Mesendoderm (in vitro differentiated cells): Measurements from ENCODE around the gene GRB10.

Source experiments
- DNase-seq: peaks from one replicate; pipeline ENCODE4 v3.0.0; 2013
- H2AK5ac ChIP-seq: 2 replicates; pipeline ENCODE4 v1.6.1; 2013; ENCODE audit warnings: low read length, inconsistent platforms
- H2BK120ac ChIP-seq: 2 replicates; pipeline ENCODE4 v1.6.1; 2013; ENCODE audit warnings: low read depth, mild to moderate bottlenecking, low read length, moderate library complexity, mixed read lengths
- H2BK15ac ChIP-seq: replicated peaks from 2 replicates; pipeline ENCODE4 v1.6.1; 2013; ENCODE audit warnings: low read depth, mild to moderate bottlenecking, moderate library complexity
- H2BK5ac ChIP-seq: 2 replicates; pipeline ENCODE4 v1.6.1; 2013; ENCODE audit warnings: low read length, inconsistent platforms
- H3K18ac ChIP-seq: 2 replicates; pipeline ENCODE4 v1.6.1; 2013; ENCODE audit warnings: mild to moderate bottlenecking, low read length, mixed read lengths
- H3K23ac ChIP-seq: one replicate; pipeline ENCODE4 v1.6.1; 2013; ENCODE audit warnings: low read length
- H3K27ac ChIP-seq: 2 replicates; pipeline ENCODE4 v1.5.1; 2013; ENCODE audit warnings: low read depth, mild to moderate bottlenecking, inconsistent platforms, low read length, moderate library complexity
- H3K27me3 ChIP-seq: 2 replicates; pipeline ENCODE4 v1.6.1; 2013; ENCODE audit warnings: low read length, control low read depth, mild to moderate bottlenecking, inconsistent platforms; ENCODE audit not compliant: insufficient read depth, poor library complexity
- H3K36me3 ChIP-seq: 2 replicates; pipeline ENCODE4 v1.6.1; 2013; ENCODE audit warnings: low read length, inconsistent platforms; ENCODE audit not compliant: control insufficient read depth, insufficient read depth
- H3K4ac ChIP-seq: one replicate; pipeline ENCODE4 v1.6.1; 2013; ENCODE audit warnings: low read depth, mild to moderate bottlenecking, low read length, moderate library complexity
- H3K4me1 ChIP-seq: 2 replicates; pipeline ENCODE4 v1.6.1; 2013; ENCODE audit warnings: low read depth, low read length, inconsistent platforms; ENCODE audit not compliant: control insufficient read depth
- H3K4me2 ChIP-seq: 2 replicates; pipeline ENCODE4 v1.6.1; 2013; ENCODE audit warnings: low read length
- H3K4me3 ChIP-seq: 2 replicates; pipeline ENCODE4 v1.5.1; 2013; ENCODE audit warnings: mild to moderate bottlenecking, low read length
- H3K56ac ChIP-seq: one replicate; pipeline ENCODE4 v1.6.1; 2013; ENCODE audit warnings: low read length
- H3K79me1 ChIP-seq: 2 replicates; pipeline ENCODE4 v1.6.1; 2013; ENCODE audit warnings: low read length, inconsistent platforms
- H3K79me2 ChIP-seq: 2 replicates; pipeline ENCODE4 v1.6.1; 2013; ENCODE audit warnings: mild to moderate bottlenecking, low read length; ENCODE audit not compliant: control insufficient read depth, insufficient read depth
- H3K9ac ChIP-seq: 2 replicates; pipeline ENCODE4 v1.6.1; 2013; ENCODE audit warnings: low read length, inconsistent platforms
- H4K5ac ChIP-seq: one replicate; pipeline ENCODE4 v1.6.1; 2013; ENCODE audit warnings: low read length
- H4K8ac ChIP-seq: one replicate; pipeline ENCODE4 v1.6.1; 2013; ENCODE audit warnings: low read depth, mild to moderate bottlenecking, control low read depth, low read length, moderate library complexity
- WGBS: extraction: QIAGEN DNeasy Blood & Tissue Kit; methylation state at CpG from one replicate; pipeline ENCODE4 v1.1.7; 2013; ENCODE audit warnings: low lambda C conversion rate, missing lambda C conversion rate; ENCODE audit not compliant: insufficient coverage; ENCODE audit errors: extremely low coverage; 5-methylcytosine and 5-hydroxymethylcytosine counted together

The GRB10 gene

GRCh38 chr7:50721160-50721559 is 61.5 kb downstream of the GRB10 start:
- no CpG with 5 or more reads among the region's 10 CpGs for WGBS
- no peak overlapping the region for H3K4ac ChIP-seq
- H3K4me2 ChIP-seq, result no peak overlapping the region
- no peaks in the 10 kb centered on the region for H3K27me3 ChIP-seq
- H4K8ac ChIP-seq, result no peak overlapping the region
- no peak overlapping the region for H3K18ac ChIP-seq
- H3K79me1 ChIP-seq, result peaks cover 53% of the 10 kb centered on the region
- H3K56ac ChIP-seq, result no peak overlapping the region
- peaks cover 62% of the 10 kb centered on the region for H3K79me2 ChIP-seq
- no peak overlapping the region for H2BK15ac ChIP-seq
- H3K9ac ChIP-seq, result no peak overlapping the region
- no peak for DNase-seq
- no peak overlapping the region for H2BK5ac ChIP-seq
- no peak overlapping the region for H3K27ac ChIP-seq
- H3K4me3 ChIP-seq, result no peak overlapping the region
- H3K4me1 ChIP-seq, result no peaks in the 10 kb centered on the region
- no peak overlapping the region for H2BK120ac ChIP-seq
- H3K36me3 ChIP-seq, result peaks cover 1% of the 10 kb centered on the region
- H4K5ac ChIP-seq, result no peak overlapping the region
- no peak overlapping the region for H2AK5ac ChIP-seq
- H3K23ac ChIP-seq, result no peak overlapping the region

DNA sequence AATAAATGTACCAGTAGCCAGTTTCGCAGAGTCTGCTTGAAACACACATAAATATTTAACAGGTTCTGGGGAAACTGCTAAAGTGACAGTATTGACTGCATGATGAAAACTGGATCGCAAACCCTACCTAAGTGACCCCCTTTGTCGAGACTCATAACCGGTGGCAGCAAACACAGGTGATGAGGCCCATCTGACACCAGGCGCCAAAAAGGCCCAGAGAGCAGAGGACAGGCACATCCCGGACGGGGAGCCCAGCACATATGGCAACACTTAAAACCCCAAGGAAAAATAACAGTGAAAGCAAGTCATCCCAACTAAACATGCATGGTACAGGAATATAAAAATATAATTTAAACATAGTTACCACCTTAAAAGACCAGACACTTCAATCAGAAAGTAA is 62.4 kb downstream of the GRB10 start:
- Histone ChIP-seq H3K56ac (no peak overlapping the region), H3K4me3 (no peak overlapping the region), H3K79me1 (peaks cover 60% of the 10 kb centered on the region), H2BK15ac (no peak overlapping the region), H3K9ac (no peak overlapping the region), H3K4me1 (no peaks in the 10 kb centered on the region), H3K27ac (no peak overlapping the region), H4K5ac (no peak overlapping the region), H2BK120ac (no peak overlapping the region), H3K27me3 (no peaks in the 10 kb centered on the region), H3K79me2 (peaks cover 68% of the 10 kb centered on the region), H3K18ac (no peak overlapping the region), H3K4me2 (no peak overlapping the region), H2BK5ac (no peak overlapping the region), H3K23ac (no peak overlapping the region), H3K4ac (no peak overlapping the region), H2AK5ac (no peak overlapping the region), H4K8ac (no peak overlapping the region), H3K36me3 (peaks cover 1% of the 10 kb centered on the region)
- no CpG with 5 or more reads among the region's 7 CpGs for WGBS
- DNase-seq, result no peak

DNA sequence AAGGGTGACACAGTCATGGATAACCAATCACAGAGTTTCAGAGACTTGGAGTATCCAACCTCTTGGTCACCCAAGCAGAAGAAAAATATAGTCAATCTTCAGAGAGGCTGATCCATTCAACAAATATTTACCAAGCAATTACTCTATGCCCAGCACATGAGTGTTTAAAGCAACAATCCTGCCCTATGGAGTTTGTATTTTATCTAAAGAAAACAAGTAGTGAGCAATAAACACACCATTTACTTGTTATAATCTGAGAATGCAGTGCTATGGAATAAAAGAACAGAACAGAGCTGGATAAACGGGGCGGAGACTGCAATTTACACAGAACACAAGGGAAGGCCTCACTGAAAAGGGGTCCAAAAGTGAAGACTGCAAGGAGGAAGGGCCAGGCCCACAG is 63.8 kb downstream of the GRB10 start:
- Histone ChIP-seq H4K5ac (no peak overlapping the region), H2AK5ac (no peak overlapping the region), H3K79me1 (peaks cover 55% of the 10 kb centered on the region), H3K4me2 (no peak overlapping the region), H3K9ac (no peak overlapping the region), H4K8ac (no peak overlapping the region), H2BK5ac (no peak overlapping the region), H3K4me3 (no peak overlapping the region), H2BK120ac (no peak overlapping the region), H3K4ac (no peak overlapping the region), H3K23ac (no peak overlapping the region), H3K27me3 (no peaks in the 10 kb centered on the region), H2BK15ac (no peak overlapping the region), H3K79me2 (peaks cover 65% of the 10 kb centered on the region), H3K4me1 (no peaks in the 10 kb centered on the region), H3K18ac (no peak overlapping the region), H3K36me3 (peaks cover under 1% of the 10 kb centered on the region), H3K27ac (no peak overlapping the region), H3K56ac (no peak overlapping the region)
- DNase-seq, result no peak
- WGBS, result no CpG with 5 or more reads among the region's 2 CpGs

DNA sequence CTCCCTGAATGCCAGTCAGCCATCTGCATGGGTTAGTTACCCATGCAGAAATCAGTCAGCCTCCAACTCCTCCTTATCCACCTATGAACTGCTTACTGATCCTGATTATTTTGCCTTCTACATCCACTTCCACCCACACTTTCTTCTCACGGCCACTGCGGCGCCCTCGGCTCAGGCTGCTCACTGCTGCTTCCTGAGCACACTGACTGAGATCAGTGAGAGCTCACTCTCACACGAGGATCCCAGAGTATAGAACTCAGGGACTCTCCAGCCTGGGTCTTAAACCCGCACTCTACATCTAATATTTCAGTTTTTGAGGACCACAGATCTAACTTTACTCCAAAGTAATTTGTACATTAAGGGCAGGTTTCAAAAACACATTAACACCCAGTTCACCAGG is 64.4 kb downstream of the GRB10 start:
- Histone ChIP-seq H3K27me3 (no peaks in the 10 kb centered on the region), H4K8ac (no peak overlapping the region), H2AK5ac (no peak overlapping the region), H3K79me1 (peaks cover 57% of the 10 kb centered on the region), H2BK120ac (no peak overlapping the region), H3K4me2 (no peak overlapping the region), H3K4ac (no peak overlapping the region), H3K23ac (no peak overlapping the region), H3K56ac (no peak overlapping the region), H2BK15ac (no peak overlapping the region), H3K27ac (no peak overlapping the region), H3K79me2 (peaks cover 66% of the 10 kb centered on the region), H3K9ac (no peak overlapping the region), H4K5ac (no peak overlapping the region), H3K36me3 (no peaks in the 10 kb centered on the region), H3K4me3 (no peak overlapping the region), H3K4me1 (no peaks in the 10 kb centered on the region), H3K18ac (no peak overlapping the region), H2BK5ac (no peak overlapping the region)
- no peak for DNase-seq
- WGBS, result no CpG with 5 or more reads among the region's 6 CpGs

DNA sequence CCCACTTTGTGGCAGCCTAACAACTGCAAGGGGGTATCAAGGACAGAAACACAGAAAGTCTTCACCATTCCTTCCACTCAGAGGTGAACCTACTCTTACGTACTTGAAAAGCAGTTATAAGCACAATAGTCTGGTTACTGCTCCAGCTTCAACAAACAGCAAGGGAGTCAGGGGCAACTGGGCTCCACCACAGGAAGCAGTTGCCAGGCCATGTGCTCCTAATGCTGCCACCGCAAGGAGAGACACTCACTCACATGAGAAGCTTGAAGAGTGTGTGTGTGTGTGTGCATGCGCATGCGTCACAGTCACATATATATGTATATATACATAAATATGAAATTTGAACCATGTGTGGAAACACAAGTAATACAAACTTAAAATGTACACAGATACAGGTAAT is 65.5 kb downstream of the GRB10 start:
- no peak overlapping the region for H3K4me2 ChIP-seq
- H2BK120ac ChIP-seq, result no peak overlapping the region
- no peak overlapping the region for H3K18ac ChIP-seq
- no peak overlapping the region for H2AK5ac ChIP-seq
- H3K4me3 ChIP-seq, result no peak overlapping the region
- no peaks in the 10 kb centered on the region for H3K27me3 ChIP-seq
- H3K27ac ChIP-seq, result no peak overlapping the region
- no peak overlapping the region for H4K5ac ChIP-seq
- H3K56ac ChIP-seq, result no peak overlapping the region
- no peak overlapping the region for H2BK15ac ChIP-seq
- H2BK5ac ChIP-seq, result no peak overlapping the region
- H4K8ac ChIP-seq, result no peak overlapping the region
- H3K79me1 ChIP-seq, result peaks cover 54% of the 10 kb centered on the region
- no peak overlapping the region for H3K4ac ChIP-seq
- H3K79me2 ChIP-seq, result peaks cover 70% of the 10 kb centered on the region
- no peaks in the 10 kb centered on the region for H3K4me1 ChIP-seq
- no CpG with 5 or more reads among the region's 4 CpGs for WGBS
- no peaks in the 10 kb centered on the region for H3K36me3 ChIP-seq
- no peak for DNase-seq
- no peak overlapping the region for H3K9ac ChIP-seq
- H3K23ac ChIP-seq, result no peak overlapping the region

- Histone ChIP-seq H3K36me3 (no peaks in the 10 kb centered on the region), H3K9ac (no peak overlapping the region), H3K79me2 (peaks cover 75% of the 10 kb centered on the region), H4K5ac (no peak overlapping the region), H2BK15ac (no peak overlapping the region), H4K8ac (no peak overlapping the region), H3K56ac (no peak overlapping the region), H2BK5ac (no peak overlapping the region), H3K79me1 (peaks cover 58% of the 10 kb centered on the region), H2AK5ac (no peak overlapping the region), H3K4ac (no peak overlapping the region), H3K23ac (no peak overlapping the region), H2BK120ac (no peak overlapping the region), H3K27ac (no peak overlapping the region), H3K27me3 (no peaks in the 10 kb centered on the region), H3K4me3 (no peak overlapping the region), H3K4me2 (no peak overlapping the region), H3K18ac (no peak overlapping the region), H3K4me1 (no peaks in the 10 kb centered on the region)
- DNase-seq, result no peak
- no CpG with 5 or more reads among the region's 4 CpGs for WGBS
Measured at GRCh38 chr7:50714857-50715256, 67.8 kb downstream of the GRB10 start.
